ENCODE measurements around the gene CCDC88A.

The CCDC88A gene

DNA sequence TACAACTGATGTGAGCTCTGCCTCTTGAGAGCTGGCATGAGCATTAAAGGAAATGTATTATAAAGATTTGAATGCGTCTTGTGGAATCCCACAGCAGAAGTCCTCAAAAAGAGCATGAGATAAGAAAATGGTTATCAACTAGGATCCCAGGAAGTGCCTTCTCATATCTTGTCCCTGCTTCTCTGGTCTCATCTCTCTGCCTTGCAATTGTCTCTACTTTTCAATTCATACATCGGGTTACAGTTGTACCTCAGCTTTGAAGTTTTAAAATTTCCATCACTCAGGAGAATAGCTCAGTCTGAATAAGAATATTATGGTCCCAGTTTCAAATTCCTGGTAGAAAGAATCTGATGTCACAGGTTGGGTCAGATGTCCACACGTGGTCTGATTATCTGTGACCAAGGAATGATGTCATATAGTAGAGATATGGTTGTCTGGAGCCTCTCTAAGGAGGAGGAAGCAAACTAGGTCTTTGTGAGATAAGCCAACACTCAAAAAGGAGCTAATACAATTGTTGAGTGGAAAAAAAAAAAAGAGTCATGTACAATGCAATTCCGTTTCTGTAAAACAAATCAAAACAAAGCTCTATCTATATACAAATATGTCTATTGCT lies 21.7 kb upstream of the CCDC88A start:
- H4K20me1 ChIP-seq (ENCODE audit: insufficient read depth, low read length) = no peaks in the 10 kb centered on the region
- no peak overlapping the region for H3K4me2 ChIP-seq (ENCODE audit: low read length)
- no peaks in the 10 kb centered on the region for H3K9me3 ChIP-seq (ENCODE audit: insufficient read depth, low read length)
- TF ChIP-seq, protein P1, sequence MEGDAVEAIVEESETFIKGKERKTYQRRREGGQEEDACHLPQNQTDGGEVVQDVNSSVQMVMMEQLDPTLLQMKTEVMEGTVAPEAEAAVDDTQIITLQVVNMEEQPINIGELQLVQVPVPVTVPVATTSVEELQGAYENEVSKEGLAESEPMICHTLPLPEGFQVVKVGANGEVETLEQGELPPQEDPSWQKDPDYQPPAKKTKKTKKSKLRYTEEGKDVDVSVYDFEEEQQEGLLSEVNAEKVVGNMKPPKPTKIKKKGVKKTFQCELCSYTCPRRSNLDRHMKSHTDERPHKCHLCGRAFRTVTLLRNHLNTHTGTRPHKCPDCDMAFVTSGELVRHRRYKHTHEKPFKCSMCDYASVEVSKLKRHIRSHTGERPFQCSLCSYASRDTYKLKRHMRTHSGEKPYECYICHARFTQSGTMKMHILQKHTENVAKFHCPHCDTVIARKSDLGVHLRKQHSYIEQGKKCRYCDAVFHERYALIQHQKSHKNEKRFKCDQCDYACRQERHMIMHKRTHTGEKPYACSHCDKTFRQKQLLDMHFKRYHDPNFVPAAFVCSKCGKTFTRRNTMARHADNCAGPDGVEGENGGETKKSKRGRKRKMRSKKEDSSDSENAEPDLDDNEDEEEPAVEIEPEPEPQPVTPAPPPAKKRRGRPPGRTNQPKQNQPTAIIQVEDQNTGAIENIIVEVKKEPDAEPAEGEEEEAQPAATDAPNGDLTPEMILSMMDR (IDR thresholded peaks at IDR 0.05; ENCODE audit: low read depth, low read length) = no peak
- no peak for TF ChIP-seq EZH2phosphoT487 (IDR thresholded peaks at IDR 0.05; ENCODE audit: low read depth)
- H3K79me2 ChIP-seq (ENCODE audit: low read length) = no peaks in the 10 kb centered on the region
- no peaks in the 10 kb centered on the region for H3K36me3 ChIP-seq (replicated peaks; ENCODE audit: low read depth, low read length)
- no peaks in the 10 kb centered on the region for H3K4me1 ChIP-seq (ENCODE audit: low read length)
- no peak overlapping the region for H3K9ac ChIP-seq (ENCODE audit: low read length)
- no peaks in the 10 kb centered on the region for H3K27me3 ChIP-seq (ENCODE audit: low read depth, low read length)
- H2AFZ ChIP-seq (ENCODE audit: low read depth, low read length) = no peak overlapping the region
- no peak overlapping the region for H3K27ac ChIP-seq (ENCODE audit: low read length)
- H3K4me3 ChIP-seq (ENCODE audit: low read length) = no peak overlapping the region

DNA sequence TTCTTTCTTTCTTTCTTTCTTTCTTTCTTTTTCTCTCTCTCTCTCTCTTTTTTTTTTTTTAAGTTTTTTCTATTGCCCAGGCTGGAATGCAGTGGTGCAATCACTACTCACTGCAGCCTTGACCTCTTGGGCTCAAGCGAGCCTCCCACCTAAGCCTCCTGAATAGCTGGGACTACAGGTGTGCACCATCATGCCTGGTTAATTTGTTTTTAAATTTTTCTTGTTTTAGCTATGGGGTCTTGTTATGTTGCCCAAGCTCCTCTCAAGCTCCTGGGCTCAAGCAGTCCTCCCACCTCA lies 19.4 kb upstream of the CCDC88A start:
- Histone ChIP-seq H4K20me1 (ENCODE audit: insufficient read depth, low read length) (no peaks in the 10 kb centered on the region), H3K36me3 (replicated peaks; ENCODE audit: low read depth, low read length) (no peaks in the 10 kb centered on the region), H3K9me3 (ENCODE audit: insufficient read depth, low read length) (no peaks in the 10 kb centered on the region), H3K4me2 (ENCODE audit: low read length) (no peak overlapping the region), H3K27ac (ENCODE audit: low read length) (no peak overlapping the region), H3K27me3 (ENCODE audit: low read depth, low read length) (no peaks in the 10 kb centered on the region), H3K9ac (ENCODE audit: low read length) (no peak overlapping the region), H3K79me2 (ENCODE audit: low read length) (no peaks in the 10 kb centered on the region), H3K4me1 (ENCODE audit: low read length) (no peaks in the 10 kb centered on the region), H2AFZ (ENCODE audit: low read depth, low read length) (no peak overlapping the region), H3K4me3 (ENCODE audit: low read length) (no peak overlapping the region)
- no peak for TF ChIP-seq EZH2phosphoT487 (IDR thresholded peaks at IDR 0.05; ENCODE audit: low read depth)
- TF ChIP-seq, protein P1 (IDR thresholded peaks at IDR 0.05; ENCODE audit: low read depth, low read length) = no peak

DNA sequence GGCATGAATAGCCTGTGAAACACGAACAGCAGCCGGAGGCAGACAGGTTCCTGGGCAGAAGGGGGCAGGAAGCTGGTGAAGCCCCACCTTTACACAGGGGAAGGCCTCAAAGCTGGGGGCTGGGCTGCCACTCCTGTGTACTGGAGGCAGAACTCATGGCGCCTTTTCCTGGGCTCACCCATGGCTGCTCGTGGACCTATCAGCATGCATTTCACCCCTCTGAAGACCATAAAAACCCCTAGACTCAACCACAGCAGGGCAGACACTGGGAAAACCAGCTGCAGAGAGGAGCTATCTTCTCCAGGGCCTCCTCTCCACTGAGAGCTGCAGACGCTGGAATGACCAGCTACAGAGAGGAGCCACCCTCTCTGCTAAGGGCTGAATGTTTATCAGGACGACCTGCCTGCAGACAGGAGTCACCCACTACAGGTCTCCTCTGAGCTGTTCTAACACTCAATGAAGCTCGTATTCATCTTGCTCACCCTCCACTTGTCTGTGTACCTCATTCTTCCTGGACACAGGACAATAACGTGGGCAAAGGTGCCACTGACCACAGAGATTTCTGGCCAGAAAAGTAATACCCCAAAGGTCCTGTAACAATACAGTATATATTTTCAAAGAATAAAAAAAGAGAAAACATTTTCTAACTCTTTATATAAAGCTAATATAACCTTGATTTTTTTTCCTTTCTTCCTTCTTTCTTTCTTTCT lies 18.9 kb upstream of the CCDC88A start:
- Histone ChIP-seq H3K79me2 (ENCODE audit: low read length) (no peaks in the 10 kb centered on the region), H3K27ac (ENCODE audit: low read length) (no peak overlapping the region), H3K4me2 (ENCODE audit: low read length) (no peak overlapping the region), H4K20me1 (ENCODE audit: insufficient read depth, low read length) (no peaks in the 10 kb centered on the region), H3K9ac (ENCODE audit: low read length) (no peak overlapping the region), H2AFZ (ENCODE audit: low read depth, low read length) (no peak overlapping the region), H3K4me1 (ENCODE audit: low read length) (no peaks in the 10 kb centered on the region), H3K36me3 (replicated peaks; ENCODE audit: low read depth, low read length) (no peaks in the 10 kb centered on the region), H3K4me3 (ENCODE audit: low read length) (no peak overlapping the region), H3K27me3 (ENCODE audit: low read depth, low read length) (no peaks in the 10 kb centered on the region), H3K9me3 (ENCODE audit: insufficient read depth, low read length) (no peaks in the 10 kb centered on the region)
- TF ChIP-seq, protein P1 (IDR thresholded peaks at IDR 0.05; ENCODE audit: low read depth, low read length) = no peak
- no peak for TF ChIP-seq EZH2phosphoT487 (IDR thresholded peaks at IDR 0.05; ENCODE audit: low read depth)

DNA sequence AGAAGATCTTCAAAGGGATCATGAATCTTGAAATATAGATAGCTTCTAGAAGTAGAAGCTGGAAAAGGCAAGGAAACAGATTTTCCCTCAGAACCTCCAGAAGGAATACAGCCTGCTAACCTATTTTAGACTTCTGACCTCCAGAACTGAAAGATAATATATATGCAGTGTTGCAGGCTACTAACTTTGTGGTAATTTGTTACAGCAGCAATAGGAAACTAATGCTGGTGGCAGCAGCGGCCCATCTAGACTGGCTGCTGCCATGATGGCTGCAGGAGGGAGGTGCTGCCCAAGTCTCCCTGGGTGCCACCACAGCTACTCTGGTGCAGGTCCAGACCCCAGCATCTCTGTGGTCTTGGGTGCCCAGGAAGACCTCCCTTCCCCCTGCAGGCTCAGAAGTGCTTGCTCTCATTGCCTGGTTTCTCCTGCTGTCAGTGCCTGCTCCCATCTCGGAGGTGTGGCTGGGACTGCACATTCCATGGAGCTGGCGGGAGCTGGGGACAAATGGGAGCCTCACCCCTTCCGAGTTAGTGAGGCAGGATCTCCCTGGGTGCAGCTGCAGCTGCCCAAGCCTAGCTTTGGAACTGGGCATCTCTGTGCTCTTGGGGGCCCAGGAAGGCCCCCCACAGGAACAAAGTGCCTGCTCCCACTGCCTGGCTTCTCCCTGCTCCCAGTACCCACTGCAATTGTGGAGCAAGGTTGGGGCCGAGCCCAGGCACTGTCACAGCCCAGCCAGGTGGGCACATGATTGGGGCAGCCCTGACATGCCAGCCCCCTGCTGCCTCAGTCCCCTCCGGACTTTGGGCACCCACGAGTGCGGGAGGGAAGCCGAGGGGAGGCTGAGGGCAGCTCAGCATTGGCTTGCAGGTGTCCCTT lies 18.1 kb upstream of the CCDC88A start:
- H4K20me1 ChIP-seq (ENCODE audit: insufficient read depth, low read length) = no peaks in the 10 kb centered on the region
- H2AFZ ChIP-seq (ENCODE audit: low read depth, low read length) = no peak overlapping the region
- no peak overlapping the region for H3K4me3 ChIP-seq (ENCODE audit: low read length)
- H3K79me2 ChIP-seq (ENCODE audit: low read length) = no peaks in the 10 kb centered on the region
- H3K4me1 ChIP-seq (ENCODE audit: low read length) = no peaks in the 10 kb centered on the region
- no peaks in the 10 kb centered on the region for H3K36me3 ChIP-seq (replicated peaks; ENCODE audit: low read depth, low read length)
- no peak overlapping the region for H3K27ac ChIP-seq (ENCODE audit: low read length)
- no peak overlapping the region for H3K4me2 ChIP-seq (ENCODE audit: low read length)
- no peaks in the 10 kb centered on the region for H3K9me3 ChIP-seq (ENCODE audit: insufficient read depth, low read length)
- H3K9ac ChIP-seq (ENCODE audit: low read length) = no peak overlapping the region
- H3K27me3 ChIP-seq (ENCODE audit: low read depth, low read length) = no peaks in the 10 kb centered on the region
- no peak for TF ChIP-seq EZH2phosphoT487 (IDR thresholded peaks at IDR 0.05; ENCODE audit: low read depth)
- TF ChIP-seq, protein P1 (IDR thresholded peaks at IDR 0.05; ENCODE audit: low read depth, low read length) = no peak

Data from OCI-LY3 (cell line).